Neural progenitor cell (in vitro differentiated cells): Measurements from ENCODE around the gene CBX6.

Experiments
- EZH2 ChIP-seq: fragments of 200-600 bp; sonication (generic); IDR thresholded peaks from 2 replicates; pipeline ENCODE4 v1.6.1; 2017; ENCODE audit warnings: antibody characterized with exemption, mild to moderate bottlenecking, moderate library complexity
- TF ChIP-seq, protein P1 (sequence below): fragments of 200-600 bp; sonication (generic); IDR thresholded peaks from 2 replicates; pipeline ENCODE4 v1.5.1; 2017; ENCODE audit warnings: antibody characterized with exemption, mild to moderate bottlenecking

GRCh38 chr22:38828191-38828590 lies 43.8 kb downstream of the CBX6 start:
- TF ChIP-seq, protein P1, sequence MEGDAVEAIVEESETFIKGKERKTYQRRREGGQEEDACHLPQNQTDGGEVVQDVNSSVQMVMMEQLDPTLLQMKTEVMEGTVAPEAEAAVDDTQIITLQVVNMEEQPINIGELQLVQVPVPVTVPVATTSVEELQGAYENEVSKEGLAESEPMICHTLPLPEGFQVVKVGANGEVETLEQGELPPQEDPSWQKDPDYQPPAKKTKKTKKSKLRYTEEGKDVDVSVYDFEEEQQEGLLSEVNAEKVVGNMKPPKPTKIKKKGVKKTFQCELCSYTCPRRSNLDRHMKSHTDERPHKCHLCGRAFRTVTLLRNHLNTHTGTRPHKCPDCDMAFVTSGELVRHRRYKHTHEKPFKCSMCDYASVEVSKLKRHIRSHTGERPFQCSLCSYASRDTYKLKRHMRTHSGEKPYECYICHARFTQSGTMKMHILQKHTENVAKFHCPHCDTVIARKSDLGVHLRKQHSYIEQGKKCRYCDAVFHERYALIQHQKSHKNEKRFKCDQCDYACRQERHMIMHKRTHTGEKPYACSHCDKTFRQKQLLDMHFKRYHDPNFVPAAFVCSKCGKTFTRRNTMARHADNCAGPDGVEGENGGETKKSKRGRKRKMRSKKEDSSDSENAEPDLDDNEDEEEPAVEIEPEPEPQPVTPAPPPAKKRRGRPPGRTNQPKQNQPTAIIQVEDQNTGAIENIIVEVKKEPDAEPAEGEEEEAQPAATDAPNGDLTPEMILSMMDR: no peak
- TF ChIP-seq EZH2: no peak
